ENCODE data around the gene SEMA3A. TPM values are rescaled to one million over a fixed set of nuclear protein-coding genes. Genes with fewer than 3 reads are reported as not detected.

The SEMA3A gene
- polyA plus RNA-seq, 1 donor from 2014 or later = 22.8 TPM

DNA sequence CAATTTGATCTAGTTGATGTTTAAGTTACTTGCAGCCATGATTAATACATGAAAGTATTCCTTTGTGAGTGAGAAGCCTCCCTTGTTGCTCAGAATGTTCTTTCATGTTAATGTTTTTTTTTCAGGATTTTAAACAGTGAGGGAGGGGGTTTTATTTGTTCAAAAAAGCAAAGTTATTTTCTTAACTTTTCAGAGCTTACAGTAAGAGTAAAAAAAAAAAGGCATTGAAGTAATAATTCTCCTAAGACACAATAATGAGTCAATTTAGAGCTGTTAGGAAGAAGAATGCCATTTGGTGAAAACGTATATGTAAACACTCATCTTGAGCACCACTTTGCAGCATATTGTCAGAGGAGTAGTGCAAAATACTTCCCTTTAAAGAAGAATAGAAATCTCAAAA is 105.8 kb downstream of the SEMA3A start:
- H3K9me2 ChIP-seq (ENCODE audit: insufficient read depth, low read length) = no peaks in the 10 kb centered on the region
- no peaks in the 10 kb centered on the region for H4K20me1 ChIP-seq (ENCODE audit: insufficient read depth)
- H3K27ac ChIP-seq (ENCODE audit: low read length) = peak overlapping the region; percentile 17
- TF ChIP-seq EP300 (conservative IDR thresholded peaks at IDR 0.05; ENCODE audit: poor library complexity, severe bottlenecking) (peak; percentile 69), TAF1 (IDR thresholded peaks at IDR 0.05; ENCODE audit: low read depth) (no peak), SMC3 (conservative IDR thresholded peaks at IDR 0.05; ENCODE audit: poor library complexity) (no peak), MXI1 (conservative IDR thresholded peaks at IDR 0.05; ENCODE audit: poor library complexity, severe bottlenecking) (no peak), POLR2AphosphoS5 (IDR thresholded peaks at IDR 0.05) (peak; percentile 74)
- TF ChIP-seq, protein P1, sequence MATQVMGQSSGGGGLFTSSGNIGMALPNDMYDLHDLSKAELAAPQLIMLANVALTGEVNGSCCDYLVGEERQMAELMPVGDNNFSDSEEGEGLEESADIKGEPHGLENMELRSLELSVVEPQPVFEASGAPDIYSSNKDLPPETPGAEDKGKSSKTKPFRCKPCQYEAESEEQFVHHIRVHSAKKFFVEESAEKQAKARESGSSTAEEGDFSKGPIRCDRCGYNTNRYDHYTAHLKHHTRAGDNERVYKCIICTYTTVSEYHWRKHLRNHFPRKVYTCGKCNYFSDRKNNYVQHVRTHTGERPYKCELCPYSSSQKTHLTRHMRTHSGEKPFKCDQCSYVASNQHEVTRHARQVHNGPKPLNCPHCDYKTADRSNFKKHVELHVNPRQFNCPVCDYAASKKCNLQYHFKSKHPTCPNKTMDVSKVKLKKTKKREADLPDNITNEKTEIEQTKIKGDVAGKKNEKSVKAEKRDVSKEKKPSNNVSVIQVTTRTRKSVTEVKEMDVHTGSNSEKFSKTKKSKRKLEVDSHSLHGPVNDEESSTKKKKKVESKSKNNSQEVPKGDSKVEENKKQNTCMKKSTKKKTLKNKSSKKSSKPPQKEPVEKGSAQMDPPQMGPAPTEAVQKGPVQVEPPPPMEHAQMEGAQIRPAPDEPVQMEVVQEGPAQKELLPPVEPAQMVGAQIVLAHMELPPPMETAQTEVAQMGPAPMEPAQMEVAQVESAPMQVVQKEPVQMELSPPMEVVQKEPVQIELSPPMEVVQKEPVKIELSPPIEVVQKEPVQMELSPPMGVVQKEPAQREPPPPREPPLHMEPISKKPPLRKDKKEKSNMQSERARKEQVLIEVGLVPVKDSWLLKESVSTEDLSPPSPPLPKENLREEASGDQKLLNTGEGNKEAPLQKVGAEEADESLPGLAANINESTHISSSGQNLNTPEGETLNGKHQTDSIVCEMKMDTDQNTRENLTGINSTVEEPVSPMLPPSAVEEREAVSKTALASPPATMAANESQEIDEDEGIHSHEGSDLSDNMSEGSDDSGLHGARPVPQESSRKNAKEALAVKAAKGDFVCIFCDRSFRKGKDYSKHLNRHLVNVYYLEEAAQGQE (IDR thresholded peaks at IDR 0.05; ENCODE audit: borderline replicate concordance) = peak; percentile 34
- no peak overlapping the region for H3K4me2 ChIP-seq (ENCODE audit: low read length)
- no peak overlapping the region for H3K9ac ChIP-seq (ENCODE audit: low read length)
- H2AFZ ChIP-seq (ENCODE audit: low read depth, low read length) = no peak overlapping the region
- no peaks in the 10 kb centered on the region for H3K36me3 ChIP-seq (ENCODE audit: insufficient read depth, low read length)
- H3K79me2 ChIP-seq (replicated peaks; ENCODE audit: insufficient read depth, low read length) = no peaks in the 10 kb centered on the region
- H3K4me3 ChIP-seq (ENCODE audit: low read length) = no peak overlapping the region
- no peaks in the 10 kb centered on the region for H3F3A ChIP-seq (ENCODE audit: insufficient read depth, low read length, poor library complexity, severe bottlenecking)
- no peaks in the 10 kb centered on the region for H3K9me3 ChIP-seq (ENCODE audit: low read length)
- H3K27me3 ChIP-seq (ENCODE audit: insufficient read depth, low read depth, low read length) = no peaks in the 10 kb centered on the region

DNA sequence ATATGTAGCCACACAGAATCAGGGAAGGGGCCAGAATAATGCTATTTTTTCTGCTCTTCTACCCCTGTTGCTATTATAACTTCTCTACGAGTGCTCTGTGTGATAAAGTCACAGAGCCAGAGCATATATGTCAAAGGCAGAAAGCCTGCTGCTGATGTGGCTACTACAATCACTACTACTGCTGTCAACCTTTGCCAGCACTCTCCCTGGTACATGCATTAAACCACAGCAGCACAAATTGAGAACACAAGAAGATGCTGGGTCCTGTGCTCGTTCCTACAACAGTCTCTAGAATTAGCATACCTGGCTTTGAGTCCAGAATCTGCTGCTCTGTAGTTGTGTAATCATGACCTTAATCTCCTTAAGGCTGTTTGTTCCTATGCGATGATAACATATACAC is 108.6 kb downstream of the SEMA3A start:
- Histone ChIP-seq H3K9me3 (ENCODE audit: low read length) (no peaks in the 10 kb centered on the region), H2AFZ (ENCODE audit: low read depth, low read length) (no peak overlapping the region), H3K4me2 (ENCODE audit: low read length) (no peak overlapping the region), H3K27ac (ENCODE audit: low read length) (no peak overlapping the region), H3K4me3 (ENCODE audit: low read length) (no peak overlapping the region), H3K9me2 (ENCODE audit: insufficient read depth, low read length) (no peaks in the 10 kb centered on the region), H3K79me2 (replicated peaks; ENCODE audit: insufficient read depth, low read length) (no peaks in the 10 kb centered on the region), H3F3A (ENCODE audit: insufficient read depth, low read length, poor library complexity, severe bottlenecking) (no peaks in the 10 kb centered on the region), H3K36me3 (ENCODE audit: insufficient read depth, low read length) (no peaks in the 10 kb centered on the region), H3K27me3 (ENCODE audit: insufficient read depth, low read depth, low read length) (no peaks in the 10 kb centered on the region), H4K20me1 (ENCODE audit: insufficient read depth) (no peaks in the 10 kb centered on the region), H3K9ac (ENCODE audit: low read length) (no peak overlapping the region)
- TF ChIP-seq POLR2AphosphoS5 (IDR thresholded peaks at IDR 0.05) (peak; percentile 28), SMC3 (conservative IDR thresholded peaks at IDR 0.05; ENCODE audit: poor library complexity) (no peak)

DNA sequence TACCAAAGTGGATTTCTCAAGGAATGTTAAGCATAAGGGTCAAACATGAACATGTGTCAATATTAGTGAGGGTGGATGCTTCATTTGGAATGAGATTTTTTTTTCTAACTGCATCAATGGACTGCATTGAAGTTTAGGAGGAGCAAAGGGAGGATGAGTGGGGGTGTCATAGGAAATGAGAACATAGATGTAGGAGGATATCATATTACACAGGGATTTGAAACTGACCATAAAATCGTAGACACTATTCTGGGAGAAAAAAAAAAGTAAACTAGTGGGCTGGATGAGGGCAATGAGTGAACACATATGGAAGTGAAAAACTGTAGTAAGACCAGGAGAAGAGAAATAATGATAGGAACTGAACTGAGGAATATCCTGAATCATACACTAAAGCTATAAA is 109.4 kb downstream of the SEMA3A start:
- Histone ChIP-seq H2AFZ (ENCODE audit: low read depth, low read length) (no peak overlapping the region), H3K4me2 (ENCODE audit: low read length) (no peak overlapping the region), H3K27ac (ENCODE audit: low read length) (no peak overlapping the region), H3K9me2 (ENCODE audit: insufficient read depth, low read length) (no peaks in the 10 kb centered on the region), H3F3A (ENCODE audit: insufficient read depth, low read length, poor library complexity, severe bottlenecking) (no peaks in the 10 kb centered on the region), H3K79me2 (replicated peaks; ENCODE audit: insufficient read depth, low read length) (no peaks in the 10 kb centered on the region), H3K4me3 (ENCODE audit: low read length) (no peak overlapping the region), H3K36me3 (ENCODE audit: insufficient read depth, low read length) (no peaks in the 10 kb centered on the region), H3K9ac (ENCODE audit: low read length) (no peak overlapping the region), H4K20me1 (ENCODE audit: insufficient read depth) (no peaks in the 10 kb centered on the region), H3K27me3 (ENCODE audit: insufficient read depth, low read depth, low read length) (no peaks in the 10 kb centered on the region), H3K9me3 (ENCODE audit: low read length) (no peaks in the 10 kb centered on the region)
- TF ChIP-seq MXI1 (conservative IDR thresholded peaks at IDR 0.05; ENCODE audit: poor library complexity, severe bottlenecking) = no peak
- TF ChIP-seq EZH2 (IDR thresholded peaks at IDR 0.05; ENCODE audit: borderline replicate concordance, insufficient read depth, low read length, poor library complexity, severe bottlenecking) = no peak
- TF ChIP-seq EP300 (conservative IDR thresholded peaks at IDR 0.05; ENCODE audit: poor library complexity, severe bottlenecking) = no peak
- no peak for TF ChIP-seq TAF1 (IDR thresholded peaks at IDR 0.05; ENCODE audit: low read depth)
- TF ChIP-seq RAD21 (conservative IDR thresholded peaks at IDR 0.05) = no peak
- TF ChIP-seq, protein P2, sequence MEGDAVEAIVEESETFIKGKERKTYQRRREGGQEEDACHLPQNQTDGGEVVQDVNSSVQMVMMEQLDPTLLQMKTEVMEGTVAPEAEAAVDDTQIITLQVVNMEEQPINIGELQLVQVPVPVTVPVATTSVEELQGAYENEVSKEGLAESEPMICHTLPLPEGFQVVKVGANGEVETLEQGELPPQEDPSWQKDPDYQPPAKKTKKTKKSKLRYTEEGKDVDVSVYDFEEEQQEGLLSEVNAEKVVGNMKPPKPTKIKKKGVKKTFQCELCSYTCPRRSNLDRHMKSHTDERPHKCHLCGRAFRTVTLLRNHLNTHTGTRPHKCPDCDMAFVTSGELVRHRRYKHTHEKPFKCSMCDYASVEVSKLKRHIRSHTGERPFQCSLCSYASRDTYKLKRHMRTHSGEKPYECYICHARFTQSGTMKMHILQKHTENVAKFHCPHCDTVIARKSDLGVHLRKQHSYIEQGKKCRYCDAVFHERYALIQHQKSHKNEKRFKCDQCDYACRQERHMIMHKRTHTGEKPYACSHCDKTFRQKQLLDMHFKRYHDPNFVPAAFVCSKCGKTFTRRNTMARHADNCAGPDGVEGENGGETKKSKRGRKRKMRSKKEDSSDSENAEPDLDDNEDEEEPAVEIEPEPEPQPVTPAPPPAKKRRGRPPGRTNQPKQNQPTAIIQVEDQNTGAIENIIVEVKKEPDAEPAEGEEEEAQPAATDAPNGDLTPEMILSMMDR (IDR thresholded peaks at IDR 0.05; ENCODE audit: poor library complexity, severe bottlenecking) = no peak
- TF ChIP-seq POLR2AphosphoS5 (IDR thresholded peaks at IDR 0.05) = no peak
- TF ChIP-seq, protein P1 (IDR thresholded peaks at IDR 0.05; ENCODE audit: borderline replicate concordance) = no peak
- TF ChIP-seq SMC3 (conservative IDR thresholded peaks at IDR 0.05; ENCODE audit: poor library complexity) = no peak

All from neural cell (in vitro differentiated cells).